Measurements from ENCODE around the gene PLIN1.

Gene PLIN1

GRCh38 chr15:89666184-89666857 is 12.8 kb downstream of the PLIN1 start:
- no peak for TF ChIP-seq GATA3 (IDR thresholded peaks at IDR 0.05; ENCODE audit: low read depth, low read length)
- TF ChIP-seq GATA2 (IDR thresholded peaks at IDR 0.05; ENCODE audit: low read depth, low read length): no peak

DNA sequence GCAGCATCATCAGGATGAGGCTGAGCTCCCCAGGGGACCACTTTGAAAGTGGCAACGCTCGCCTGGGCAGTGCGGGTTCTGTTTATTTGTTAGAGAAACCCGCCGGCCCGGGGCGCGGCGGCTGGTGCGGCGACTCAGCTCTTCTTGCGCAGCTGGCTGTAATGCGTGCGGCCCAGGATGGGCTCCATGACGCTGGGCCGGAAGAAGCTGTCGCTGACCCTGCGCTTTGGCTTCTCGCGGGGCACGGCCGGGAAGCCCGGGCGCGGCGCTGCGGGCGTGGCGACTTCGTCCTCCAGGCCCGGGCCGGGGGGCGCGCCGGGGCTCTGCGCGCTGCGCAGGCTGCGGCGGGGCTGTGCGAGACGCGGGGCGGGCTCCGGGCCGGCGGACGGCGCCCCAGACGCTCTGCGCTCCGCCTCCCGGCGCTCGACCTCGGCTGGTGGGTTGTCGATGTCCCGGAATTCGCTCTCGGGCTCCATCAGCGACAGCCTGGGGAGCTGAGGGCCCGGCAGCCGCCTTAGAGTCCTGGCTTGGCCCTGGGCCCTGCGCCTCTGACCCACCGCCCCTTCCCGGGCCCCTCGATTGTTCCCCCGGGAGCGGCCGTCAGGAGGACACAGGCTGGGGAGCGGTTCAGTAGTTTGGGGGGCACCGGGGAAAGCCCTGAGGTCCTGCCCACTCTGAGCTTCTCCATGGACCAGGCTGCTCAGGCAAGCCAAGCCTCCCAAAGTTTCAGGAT is 13.6 kb downstream of the PLIN1 start:
- no peak for TF ChIP-seq GATA2 (IDR thresholded peaks at IDR 0.05; ENCODE audit: low read depth, low read length)
- no peak for TF ChIP-seq GATA3 (IDR thresholded peaks at IDR 0.05; ENCODE audit: low read depth, low read length)

- no peak for TF ChIP-seq GATA3 (IDR thresholded peaks at IDR 0.05; ENCODE audit: low read depth, low read length)
These were observed 14.5 kb downstream of the PLIN1 start for GRCh38 chr15:89664441-89665350.

- TF ChIP-seq GATA3 (IDR thresholded peaks at IDR 0.05; ENCODE audit: low read depth, low read length): no peak
- no peak for TF ChIP-seq GATA2 (IDR thresholded peaks at IDR 0.05; ENCODE audit: low read depth, low read length)
These were observed 16.1 kb downstream of the PLIN1 start for GRCh38 chr15:89662893-89663626.

DNA sequence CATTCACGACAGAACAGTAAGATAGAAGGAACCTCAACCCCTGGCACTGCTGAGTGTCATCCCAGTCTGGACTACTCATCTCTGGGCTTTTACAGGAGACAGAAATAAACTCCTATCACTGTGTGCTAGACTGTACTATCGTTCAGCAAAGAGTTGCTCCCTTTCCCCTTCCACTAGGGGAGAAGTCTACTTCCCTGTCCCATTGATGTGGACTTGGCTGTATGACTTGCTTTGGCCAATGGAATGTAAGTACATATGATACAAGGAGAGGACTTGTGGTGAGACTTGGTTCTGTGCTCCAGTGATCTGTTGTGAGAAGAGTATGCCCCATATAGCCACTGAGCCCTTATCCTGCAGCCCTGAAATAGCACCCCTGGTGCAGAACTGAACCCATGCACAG is 18.6 kb downstream of the PLIN1 start:
- TF ChIP-seq GATA2 (IDR thresholded peaks at IDR 0.05; ENCODE audit: low read depth, low read length) (no peak), GATA3 (IDR thresholded peaks at IDR 0.05; ENCODE audit: low read depth, low read length) (no peak)

- TF ChIP-seq GATA2 (IDR thresholded peaks at IDR 0.05; ENCODE audit: low read depth, low read length): no peak
- no peak for TF ChIP-seq GATA3 (IDR thresholded peaks at IDR 0.05; ENCODE audit: low read depth, low read length)
These were observed 19.9 kb downstream of the PLIN1 start for GRCh38 chr15:89659295-89659694.

- no peak for TF ChIP-seq GATA3 (IDR thresholded peaks at IDR 0.05; ENCODE audit: low read depth, low read length)
- no peak for TF ChIP-seq GATA2 (IDR thresholded peaks at IDR 0.05; ENCODE audit: low read depth, low read length)
These were observed 21.4 kb downstream of the PLIN1 start for GRCh38 chr15:89657686-89658200.

GRCh38 chr15:89656116-89656815 is 22.9 kb downstream of the PLIN1 start:
- no peak for TF ChIP-seq GATA3 (IDR thresholded peaks at IDR 0.05; ENCODE audit: low read depth, low read length)
- TF ChIP-seq GATA2 (IDR thresholded peaks at IDR 0.05; ENCODE audit: low read depth, low read length): no peak

- no peak for TF ChIP-seq GATA2 (IDR thresholded peaks at IDR 0.05; ENCODE audit: low read depth, low read length)
- no peak for TF ChIP-seq GATA3 (IDR thresholded peaks at IDR 0.05; ENCODE audit: low read depth, low read length)
These were observed 24.0 kb downstream of the PLIN1 start, which contains the start of gene KIF7 for GRCh38 chr15:89654847-89655805. Gene KIF7 (minus strand): TSS chr15:89655467. CDS start chr15:89652930, 2,537 bp downstream.

GRCh38 chr15:89654301-89654761 is 24.8 kb downstream of the PLIN1 start:
- no peak for TF ChIP-seq GATA2 (IDR thresholded peaks at IDR 0.05; ENCODE audit: low read depth, low read length)
- TF ChIP-seq GATA3 (IDR thresholded peaks at IDR 0.05; ENCODE audit: low read depth, low read length): no peak

DNA sequence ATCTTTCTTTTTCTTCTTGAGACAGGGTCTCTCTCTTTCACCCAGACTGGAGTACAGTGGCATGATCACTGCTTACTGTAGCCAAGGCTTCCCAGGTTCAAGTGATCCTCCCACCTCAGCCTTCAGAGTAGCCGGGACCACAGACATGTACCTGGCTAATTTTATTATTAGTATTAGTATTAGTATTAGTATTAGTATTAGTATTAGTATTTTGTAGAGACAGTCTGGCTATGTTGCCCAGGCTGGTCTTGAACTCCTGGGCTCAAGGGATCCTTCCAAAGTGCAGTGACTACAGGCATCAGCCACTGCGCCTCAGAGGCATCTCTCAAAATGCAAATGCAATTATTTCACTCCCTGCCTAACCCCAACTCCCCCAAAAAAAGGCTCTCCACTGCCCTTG is 25.6 kb downstream of the PLIN1 start:
- TF ChIP-seq GATA3 (IDR thresholded peaks at IDR 0.05; ENCODE audit: low read depth, low read length) (no peak), GATA2 (IDR thresholded peaks at IDR 0.05; ENCODE audit: low read depth, low read length) (no peak)

DNA sequence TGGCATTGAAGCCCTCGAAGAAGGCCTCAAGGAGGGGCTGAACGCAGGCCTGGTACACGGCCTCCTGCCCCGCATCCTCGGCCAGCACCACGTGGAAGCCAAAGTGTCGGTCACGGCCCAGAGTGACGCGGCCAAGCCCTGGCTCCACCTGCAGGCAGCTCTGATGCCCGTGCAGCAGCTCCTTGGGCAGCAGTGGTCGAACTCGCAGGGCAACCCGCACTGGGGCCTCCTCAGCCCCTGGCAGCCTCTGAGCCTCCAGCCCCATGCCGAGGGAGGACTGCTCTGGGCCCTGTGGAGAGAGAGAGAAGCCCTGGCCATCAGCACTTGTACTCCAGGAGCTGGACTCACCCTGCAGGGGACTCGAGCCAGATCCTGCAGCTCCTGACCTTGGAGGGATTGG is 26.5 kb downstream of the PLIN1 start:
- TF ChIP-seq GATA3 (IDR thresholded peaks at IDR 0.05; ENCODE audit: low read depth, low read length): no peak
- no peak for TF ChIP-seq GATA2 (IDR thresholded peaks at IDR 0.05; ENCODE audit: low read depth, low read length)

Measured in SH-SY5Y (cell line).